HL-60/S4 treated with retinoic acid at 250 ng/mL for 4 days and 3 days (cell line): ENCODE results near the gene PCDHGA3.
"Not testable (repeated sequence)": the region's sequence is repeated elsewhere in the genome, so short reads cannot be mapped to it uniquely, and the experiment has no call there.

Experiments
- in situ Hi-C: fragments of 300-500 bp; cut with MboI; formaldehyde crosslinking; loops from 2 replicates; pipeline ENCODE4 v1.7.0; 2022; ENCODE audit warnings: low sequenced_read_pairs

Gene PCDHGA3

DNA sequence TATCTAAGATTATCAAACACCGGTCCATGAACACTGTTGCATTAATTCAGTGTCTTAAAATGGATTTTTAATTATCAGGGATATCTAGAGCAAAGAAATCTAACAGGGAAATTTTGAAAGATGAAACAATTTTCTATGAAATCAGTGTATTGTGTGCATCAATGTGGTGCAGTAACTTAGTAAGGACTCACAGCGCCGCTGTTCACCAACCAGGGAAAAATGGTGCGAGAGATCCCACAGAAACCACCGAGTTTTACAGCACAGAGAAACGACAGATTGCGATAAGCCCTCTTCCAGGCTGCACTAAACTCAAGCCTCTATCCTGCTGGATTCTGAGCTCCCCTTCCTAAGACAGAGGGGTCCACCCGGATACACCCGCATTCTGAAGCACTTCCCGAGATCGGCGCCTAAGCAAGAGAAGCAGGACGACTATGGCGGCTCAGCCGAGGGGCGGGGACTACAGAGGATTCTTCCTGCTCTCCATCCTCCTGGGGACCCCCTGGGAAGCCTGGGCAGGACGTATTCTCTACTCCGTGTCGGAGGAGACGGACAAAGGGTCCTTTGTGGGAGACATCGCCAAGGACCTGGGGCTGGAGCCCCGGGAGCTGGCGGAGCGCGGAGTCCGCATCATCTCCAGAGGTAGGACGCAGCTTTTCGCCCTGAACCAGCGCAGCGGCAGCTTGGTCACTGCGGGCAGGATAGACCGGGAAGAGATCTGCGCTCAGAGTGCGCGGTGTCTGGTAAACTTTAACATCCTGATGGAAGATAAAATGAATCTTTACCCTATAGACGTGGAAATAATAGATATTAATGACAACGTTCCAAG is 39.1 kb downstream of the PCDHGA3 start, which contains the start of gene PCDHGA7:
Gene PCDHGA7 (plus strand): TSS at position 274 of the 826 bp plus-strand sequence. CDS start 158 bp downstream, at position 432.
- in situ Hi-C loops, result no loop called here

DNA sequence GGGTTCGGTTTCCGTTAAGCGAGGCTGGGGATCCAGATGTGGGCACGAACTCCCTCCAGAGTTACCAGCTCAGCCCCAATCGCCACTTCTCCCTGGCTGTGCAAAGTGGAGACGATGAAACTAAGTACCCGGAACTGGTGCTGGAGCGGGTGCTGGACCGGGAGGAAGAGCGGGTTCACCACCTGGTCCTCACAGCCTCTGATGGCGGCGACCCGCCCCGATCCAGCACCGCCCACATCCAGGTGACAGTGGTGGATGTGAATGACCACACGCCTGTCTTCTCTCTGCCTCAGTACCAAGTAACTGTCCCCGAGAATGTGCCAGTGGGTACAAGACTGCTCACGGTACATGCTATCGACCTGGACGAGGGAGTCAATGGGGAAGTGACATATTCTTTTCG is 39.7 kb downstream of the PCDHGA3 start:
- in situ Hi-C loops, result no loop called here

DNA sequence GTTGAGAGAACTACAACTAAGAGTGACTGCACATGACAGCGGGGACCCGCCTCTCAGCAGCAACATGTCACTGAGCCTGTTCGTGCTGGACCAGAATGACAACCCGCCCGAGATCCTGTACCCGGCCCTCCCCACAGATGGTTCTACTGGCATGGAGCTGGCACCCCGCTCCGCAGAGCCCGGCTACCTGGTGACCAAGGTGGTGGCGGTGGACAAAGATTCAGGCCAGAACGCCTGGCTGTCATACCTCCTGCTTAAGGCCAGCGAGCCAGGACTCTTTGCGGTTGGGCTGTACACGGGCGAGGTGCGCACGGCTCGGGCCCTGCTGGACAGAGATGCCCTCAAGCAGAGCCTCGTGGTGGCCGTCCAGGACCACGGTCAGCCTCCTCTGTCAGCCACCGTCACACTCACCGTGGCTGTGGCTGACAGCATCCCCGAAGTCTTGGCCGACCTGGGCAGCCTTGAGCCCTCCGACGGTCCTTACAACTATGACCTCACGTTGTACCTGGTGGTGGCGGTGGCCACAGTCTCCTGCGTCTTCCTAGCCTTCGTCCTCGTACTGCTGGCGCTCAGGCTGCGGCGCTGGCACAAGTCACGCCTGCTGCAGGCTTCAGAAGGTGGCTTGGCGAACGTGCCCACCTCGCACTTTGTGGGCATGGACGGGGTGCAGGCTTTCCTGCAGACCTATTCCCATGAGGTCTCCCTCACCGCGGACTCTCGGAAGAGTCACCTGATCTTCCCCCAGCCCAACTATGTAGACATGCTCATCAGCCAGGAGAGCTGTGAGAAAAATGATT is 41.0 kb downstream of the PCDHGA3 start:
- in situ Hi-C loops, result no loop called here

DNA sequence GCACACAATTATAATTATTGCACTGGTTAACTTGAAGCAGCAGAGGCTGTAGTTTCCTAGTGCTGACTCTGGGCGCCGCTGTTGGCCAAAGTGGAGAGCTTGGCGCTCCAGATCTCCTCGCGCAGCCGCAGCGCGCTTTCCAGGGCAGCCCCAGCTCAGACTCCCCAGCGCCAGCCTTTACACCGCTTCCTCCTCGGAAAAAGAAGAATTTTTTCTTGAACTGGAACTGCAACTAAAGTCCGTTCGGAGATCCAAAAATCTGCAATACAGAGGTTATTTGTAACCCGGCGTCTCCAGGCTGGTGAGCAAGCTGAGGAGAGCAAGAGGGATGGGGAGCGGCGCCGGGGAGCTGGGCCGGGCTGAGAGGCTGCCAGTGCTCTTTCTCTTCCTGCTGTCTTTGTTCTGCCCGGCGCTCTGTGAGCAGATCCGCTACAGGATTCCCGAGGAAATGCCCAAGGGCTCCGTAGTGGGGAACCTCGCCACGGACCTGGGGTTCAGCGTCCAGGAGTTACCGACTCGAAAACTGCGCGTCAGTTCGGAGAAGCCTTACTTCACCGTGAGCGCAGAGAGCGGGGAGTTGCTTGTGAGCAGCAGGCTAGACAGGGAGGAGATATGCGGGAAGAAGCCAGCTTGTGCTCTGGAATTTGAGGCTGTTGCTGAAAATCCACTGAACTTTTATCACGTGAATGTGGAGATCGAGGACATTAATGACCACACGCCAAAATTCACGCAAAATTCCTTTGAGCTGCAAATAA is 44.1 kb downstream of the PCDHGA3 start, which contains the start of gene PCDHGB4:
Gene PCDHGB4 (plus strand): TSS at position 142 of the 755 bp plus-strand sequence. CDS start 187 bp downstream, at position 329.
- in situ Hi-C loops, result not testable (repeated sequence)

DNA sequence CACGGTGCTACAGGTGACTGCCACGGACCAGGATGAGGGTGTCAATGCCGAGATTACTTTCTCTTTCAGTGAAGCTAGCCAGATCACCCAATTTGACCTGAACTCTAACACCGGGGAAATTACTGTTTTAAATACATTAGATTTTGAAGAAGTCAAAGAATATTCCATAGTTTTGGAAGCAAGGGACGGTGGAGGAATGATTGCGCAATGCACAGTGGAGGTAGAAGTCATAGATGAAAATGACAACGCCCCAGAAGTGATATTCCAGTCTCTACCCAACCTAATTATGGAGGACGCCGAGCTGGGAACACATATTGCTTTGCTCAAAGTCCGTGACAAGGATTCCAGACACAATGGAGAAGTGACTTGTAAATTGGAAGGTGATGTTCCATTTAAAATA is 45.0 kb downstream of the PCDHGA3 start:
- in situ Hi-C loops, result no loop called here

DNA sequence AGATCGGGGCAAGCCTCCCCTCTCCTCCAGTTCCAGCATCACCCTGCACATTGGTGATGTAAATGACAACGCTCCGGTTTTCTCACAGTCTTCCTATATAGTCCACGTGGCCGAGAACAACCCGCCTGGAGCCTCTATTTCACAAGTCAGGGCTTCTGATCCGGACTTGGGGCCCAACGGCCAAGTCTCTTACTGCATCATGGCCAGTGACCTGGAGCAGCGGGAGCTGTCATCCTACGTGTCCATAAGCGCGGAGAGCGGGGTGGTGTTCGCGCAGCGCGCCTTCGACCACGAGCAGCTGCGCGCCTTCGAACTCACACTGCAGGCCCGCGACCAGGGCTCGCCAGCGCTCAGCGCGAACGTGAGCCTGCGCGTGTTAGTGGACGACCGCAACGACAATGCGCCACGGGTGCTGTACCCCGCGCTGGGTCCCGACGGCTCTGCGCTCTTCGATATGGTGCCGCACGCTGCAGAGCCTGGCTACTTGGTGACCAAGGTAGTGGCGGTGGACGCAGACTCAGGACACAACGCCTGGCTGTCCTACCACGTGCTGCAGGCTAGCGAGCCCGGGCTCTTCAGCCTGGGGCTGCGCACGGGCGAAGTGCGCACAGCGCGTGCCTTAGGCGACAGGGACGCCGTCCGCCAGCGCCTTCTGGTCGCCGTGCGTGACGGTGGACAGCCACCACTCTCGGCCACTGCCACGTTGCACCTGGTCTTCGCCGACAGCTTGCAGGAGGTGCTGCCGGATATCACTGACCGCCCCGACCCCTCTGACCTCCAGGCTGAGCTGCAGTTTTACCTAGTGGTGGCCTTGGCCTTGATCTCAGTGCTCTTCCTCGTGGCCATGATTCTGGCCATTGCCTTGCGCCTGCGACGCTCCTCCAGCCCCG is 45.8 kb downstream of the PCDHGA3 start:
- in situ Hi-C loops, result no loop called here

DNA sequence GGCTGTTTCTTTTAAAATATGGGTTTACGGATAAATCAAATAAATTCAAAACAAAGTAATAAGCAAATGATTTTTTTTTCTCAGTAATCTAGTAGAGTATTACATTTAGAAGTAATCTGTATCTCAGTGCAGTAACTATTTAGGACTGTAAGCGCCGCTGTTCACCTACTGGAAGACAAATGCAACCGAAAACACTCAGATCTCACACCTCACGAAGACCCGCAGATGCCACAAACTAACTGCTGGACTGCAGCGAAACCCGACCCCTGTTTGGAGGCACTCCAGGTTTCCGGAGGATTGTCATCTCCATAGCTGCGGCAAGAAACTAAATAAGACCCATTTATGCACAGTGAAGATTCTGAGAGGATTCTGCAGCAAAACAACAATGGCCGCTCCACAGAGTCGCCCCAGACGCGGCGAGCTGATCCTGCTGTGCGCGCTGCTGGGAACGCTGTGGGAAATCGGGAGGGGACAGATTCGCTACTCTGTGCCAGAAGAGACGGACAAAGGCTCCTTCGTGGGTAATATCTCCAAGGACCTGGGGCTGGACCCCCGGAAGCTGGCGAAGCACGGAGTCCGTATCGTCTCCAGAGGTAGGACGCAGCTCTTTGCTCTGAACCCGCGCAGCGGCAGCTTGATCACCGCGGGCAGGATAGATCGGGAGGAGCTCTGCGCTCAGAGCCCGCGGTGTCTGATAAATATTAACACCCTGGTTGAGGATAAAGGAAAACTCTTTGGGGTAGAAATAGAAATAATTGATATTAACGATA is 49.0 kb downstream of the PCDHGA3 start, which contains the start of gene PCDHGA8:
Gene PCDHGA8 (plus strand): TSS at position 205 of the 770 bp plus-strand sequence. CDS start 181 bp downstream, at position 386.
- in situ Hi-C loops, result no loop called here

DNA sequence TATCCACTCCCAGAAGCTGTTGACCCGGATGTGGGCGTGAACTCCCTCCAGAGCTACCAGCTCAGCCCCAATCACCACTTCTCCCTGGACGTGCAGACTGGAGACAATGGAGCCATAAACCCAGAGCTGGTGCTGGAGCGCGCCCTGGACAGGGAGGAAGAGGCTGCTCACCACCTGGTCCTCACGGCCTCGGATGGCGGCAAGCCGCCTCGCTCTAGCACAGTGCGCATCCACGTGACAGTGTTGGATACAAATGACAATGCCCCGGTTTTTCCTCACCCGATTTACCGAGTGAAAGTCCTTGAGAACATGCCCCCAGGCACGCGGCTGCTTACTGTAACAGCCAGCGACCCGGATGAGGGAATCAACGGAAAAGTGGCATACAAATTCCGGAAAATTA is 49.6 kb downstream of the PCDHGA3 start:
- in situ Hi-C loops, result no loop called here

GRCh38 chr5:141394401-141395187 is 51.0 kb downstream of the PCDHGA3 start:
- in situ Hi-C loops, result not testable (repeated sequence)
